RPMI7951 (cell line): ENCODE measurements around the gene HOXB3. TPM values are rescaled to one million over a fixed set of nuclear protein-coding genes. Genes with fewer than 3 reads are reported as not detected.
A peak's percentile ranks its signal among the peaks of the same experiment; 100 is the strongest.

Experiments
- DNase-seq: peaks from one replicate; pipeline ENCODE4 v3.0.0-alpha.2; 2012; ENCODE audit warnings: low read depth
- total RNA-seq: library from RNA; depleted of rRNA; stranded (reverse); fragments of >200 nt; shearing (Covaris generic); gene quantifications from 2 replicates; pipeline ENCODE4 v1.2.3, GENCODE V29; 2014

HOXB3 gene
- total RNA-seq, 1 experiment from 2014 or later, result 7.9 TPM

DNA sequence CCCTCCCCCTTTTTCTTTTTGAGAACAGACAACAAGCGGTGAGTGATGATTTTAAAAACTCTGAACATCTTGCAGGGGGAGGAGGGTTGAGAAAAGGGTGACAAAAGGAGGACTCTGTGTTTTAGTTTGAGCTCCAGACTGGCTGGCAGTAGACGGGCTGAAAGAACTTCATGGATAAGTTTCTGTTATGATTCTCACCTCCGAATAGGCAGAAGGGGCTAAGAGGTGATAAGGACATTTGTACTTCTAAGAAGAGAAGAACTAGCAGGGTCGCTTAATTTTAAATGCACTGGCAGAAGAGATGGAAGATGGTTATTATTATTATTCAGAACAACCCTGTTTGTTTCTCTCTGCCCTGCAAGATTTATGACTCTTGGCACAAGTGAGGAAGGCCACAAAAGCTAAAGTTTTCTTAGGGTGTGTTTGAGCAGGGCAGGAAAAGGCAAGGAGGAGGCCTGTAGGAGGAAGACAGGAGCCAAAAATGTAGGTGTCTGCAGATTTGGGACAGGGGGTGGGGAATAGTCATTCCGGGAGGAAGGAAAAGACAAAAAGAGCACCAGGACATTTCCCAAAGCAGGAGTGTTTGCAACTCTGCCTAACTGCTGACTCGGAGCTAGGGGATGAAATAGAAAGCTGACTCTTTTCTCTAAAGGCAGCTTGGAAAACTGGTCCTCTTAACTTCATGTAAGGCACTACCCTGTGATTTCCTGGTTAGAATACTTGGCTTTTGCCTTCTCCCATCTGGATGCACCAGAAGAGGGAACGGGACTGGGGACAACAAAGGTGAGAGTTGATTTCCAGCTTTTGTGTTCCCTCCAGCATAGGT, 33.3 kb downstream of the HOXB3 start:
- no peak for DNase-seq

DNA sequence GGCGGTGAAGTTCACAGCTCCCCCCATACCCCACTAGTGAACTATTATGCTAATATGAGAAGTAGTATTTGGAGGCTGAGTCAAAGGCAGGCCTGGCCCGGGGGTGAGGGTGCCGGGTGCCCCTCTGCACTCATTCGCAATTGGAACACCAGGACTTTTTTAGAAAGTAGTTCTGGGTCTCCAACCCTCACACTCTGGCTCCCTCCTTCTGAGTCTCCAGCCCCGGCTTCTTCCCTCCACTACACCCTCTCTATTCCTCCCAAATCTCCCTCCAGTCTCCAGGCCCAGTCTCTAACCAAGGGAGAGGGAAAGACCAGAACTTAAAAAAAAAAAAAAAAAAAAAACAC, 33.8 kb downstream of the HOXB3 start:
- DNase-seq, result no peak

DNA sequence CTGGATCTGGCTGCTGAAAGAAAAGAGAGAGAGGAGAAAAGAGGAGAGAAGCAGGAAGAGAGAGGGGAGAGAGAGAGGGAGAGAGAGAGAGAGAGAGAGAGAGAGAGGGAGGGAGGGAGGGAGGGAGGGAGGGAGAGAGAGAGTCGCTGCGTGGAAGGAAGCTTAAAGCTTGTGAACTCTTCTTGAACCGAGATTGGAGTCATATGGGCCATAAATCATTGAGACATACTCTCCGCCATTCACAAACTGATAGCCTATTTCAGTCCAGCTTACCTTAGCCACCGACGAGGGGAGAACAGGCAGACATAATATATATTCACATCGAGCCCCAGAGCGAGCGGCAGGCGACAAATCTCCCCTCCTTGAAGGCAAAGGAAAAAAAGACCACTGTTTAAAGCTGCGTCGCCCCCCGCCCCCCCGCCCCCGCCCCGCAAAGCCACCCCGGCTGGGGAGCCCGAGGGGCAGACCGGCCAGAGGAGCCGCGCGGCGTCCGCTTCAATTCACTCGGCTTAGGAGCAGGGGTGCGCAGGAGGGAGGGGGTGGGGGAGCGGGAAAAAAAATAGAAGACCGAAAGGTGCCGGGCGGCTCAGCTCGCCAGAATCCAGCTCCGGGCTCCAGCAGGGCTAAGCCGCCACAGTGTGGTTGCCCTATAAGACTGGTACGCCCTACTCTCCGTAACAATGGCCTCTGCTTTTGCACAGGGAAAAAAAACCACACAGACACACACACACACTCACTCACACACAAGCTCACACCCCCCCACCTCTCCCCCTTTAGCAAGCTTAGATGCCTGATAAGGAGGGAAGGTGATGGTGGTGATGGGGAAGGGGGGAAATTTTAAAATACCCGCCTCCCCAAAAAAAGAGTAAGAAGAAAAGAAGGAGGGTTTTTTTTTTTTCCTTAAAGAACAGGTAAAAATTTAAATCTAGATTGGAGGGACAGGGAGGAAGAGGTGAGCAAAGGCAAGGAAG, 34.5 kb downstream of the HOXB3 start:
- DNase-seq, result peak; percentile 93

DNA sequence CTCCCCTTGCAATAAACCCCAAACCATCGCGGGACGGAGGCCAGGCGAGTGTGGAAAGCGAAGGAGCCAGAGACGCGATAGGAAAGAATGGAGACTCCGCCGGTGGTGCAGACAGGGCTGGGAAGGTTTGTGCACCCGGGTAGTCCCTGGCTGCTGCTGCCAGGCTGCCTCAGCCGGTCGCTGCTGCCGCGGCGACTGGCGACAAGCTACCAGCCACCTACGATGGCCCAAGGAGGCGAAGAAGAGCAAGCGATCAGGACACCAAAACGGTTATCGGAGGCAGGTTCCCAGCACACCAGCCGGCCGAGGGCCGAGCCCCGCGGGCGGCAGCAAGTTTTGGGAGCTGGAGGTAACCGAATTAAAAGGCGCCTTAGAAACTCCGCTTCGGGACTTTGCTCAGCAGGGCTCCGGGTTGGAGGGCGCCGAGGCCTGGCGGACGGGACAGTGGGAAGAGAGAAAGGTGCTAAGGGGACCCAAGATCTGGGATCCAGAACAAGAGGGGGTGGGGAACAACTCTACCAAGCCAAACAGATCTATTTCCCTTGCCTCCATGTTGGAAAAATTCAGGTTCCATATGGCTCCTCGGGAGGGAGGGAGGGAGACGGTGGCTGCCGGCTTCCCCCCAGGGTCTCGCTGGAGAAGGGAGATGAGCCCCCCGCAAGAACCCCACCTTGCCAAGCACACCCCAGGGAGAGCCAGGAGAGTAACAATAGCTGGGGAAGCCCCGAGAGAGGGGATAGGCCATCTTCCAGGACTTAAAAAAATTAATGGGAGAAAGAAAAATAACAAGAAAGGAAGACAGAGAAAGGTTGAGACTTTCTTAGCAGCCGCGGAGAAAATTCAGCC, 35.4 kb downstream of the HOXB3 start:
- no peak for DNase-seq

DNA sequence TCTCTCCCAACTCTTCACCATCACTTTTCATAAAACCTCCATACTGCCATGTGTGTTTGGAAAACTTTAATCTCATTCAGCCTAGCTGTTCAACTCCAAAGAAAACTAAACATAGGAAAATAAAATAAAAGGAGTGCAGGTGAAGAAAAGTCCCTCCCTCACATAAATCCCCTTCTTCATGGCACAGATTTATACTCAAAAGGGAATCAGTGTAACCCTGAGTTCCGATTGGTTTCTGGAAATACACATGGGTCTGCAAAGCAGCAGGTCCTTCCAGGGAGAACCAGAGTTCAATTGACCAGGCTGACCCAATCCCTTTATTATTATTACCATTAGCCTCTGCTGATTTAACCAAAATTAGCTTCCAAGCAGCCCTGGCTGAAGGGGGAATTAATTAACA, 36.2 kb downstream of the HOXB3 start:
- no peak for DNase-seq

DNA sequence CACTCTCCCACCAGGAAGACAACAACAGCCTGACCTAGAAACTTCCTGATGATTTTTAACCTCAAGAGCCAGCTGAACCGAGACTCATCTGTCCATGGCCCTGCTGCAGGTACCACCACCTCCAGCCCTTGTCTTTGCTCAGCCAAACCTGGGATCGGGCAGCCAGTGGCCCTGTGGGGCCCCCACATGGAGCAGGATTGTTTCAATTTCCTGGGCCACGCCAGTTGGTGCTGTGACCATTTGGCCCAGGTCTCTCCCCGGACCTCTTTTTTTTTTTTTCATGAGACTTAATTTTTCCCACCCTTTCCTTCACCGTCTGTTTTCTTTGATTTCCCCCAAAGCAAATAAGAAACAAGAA, 36.9 kb downstream of the HOXB3 start:
- DNase-seq, result no peak

DNA sequence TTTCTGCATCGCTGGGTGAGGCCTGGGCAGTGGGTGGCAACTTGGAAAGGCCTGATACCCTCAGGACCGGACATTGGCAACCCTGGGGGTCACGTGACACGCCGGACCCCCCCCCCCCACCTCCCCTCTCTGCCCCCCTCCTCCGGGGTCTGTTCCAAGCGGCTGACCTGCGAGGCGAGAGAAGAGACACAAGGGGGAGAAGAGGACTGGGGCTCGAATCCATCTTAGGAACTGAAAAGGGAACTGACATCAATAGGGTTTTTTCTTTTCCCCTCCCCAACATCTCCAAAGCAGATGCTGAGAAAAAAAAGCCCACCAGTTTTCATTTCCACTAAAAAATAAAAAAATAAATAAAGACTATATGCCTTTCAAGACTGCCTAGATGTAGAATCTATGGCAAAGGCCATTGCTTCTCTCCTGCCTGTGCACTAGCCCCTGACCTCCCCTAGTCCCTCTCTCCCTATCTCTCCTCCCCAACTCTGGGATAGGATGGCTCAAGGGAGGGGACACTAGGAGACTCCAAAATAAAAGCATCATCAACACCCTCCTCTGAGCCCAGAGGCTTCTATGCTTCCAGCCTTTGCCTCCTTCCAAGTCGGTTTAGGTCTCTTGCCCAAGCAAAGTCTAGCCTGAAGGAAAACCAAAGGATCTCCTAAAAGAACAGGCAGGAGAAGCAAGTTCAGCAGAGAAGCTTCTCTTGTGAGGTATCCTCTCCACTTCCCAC, 37.4 kb downstream of the HOXB3 start:
- DNase-seq, result no peak

DNA sequence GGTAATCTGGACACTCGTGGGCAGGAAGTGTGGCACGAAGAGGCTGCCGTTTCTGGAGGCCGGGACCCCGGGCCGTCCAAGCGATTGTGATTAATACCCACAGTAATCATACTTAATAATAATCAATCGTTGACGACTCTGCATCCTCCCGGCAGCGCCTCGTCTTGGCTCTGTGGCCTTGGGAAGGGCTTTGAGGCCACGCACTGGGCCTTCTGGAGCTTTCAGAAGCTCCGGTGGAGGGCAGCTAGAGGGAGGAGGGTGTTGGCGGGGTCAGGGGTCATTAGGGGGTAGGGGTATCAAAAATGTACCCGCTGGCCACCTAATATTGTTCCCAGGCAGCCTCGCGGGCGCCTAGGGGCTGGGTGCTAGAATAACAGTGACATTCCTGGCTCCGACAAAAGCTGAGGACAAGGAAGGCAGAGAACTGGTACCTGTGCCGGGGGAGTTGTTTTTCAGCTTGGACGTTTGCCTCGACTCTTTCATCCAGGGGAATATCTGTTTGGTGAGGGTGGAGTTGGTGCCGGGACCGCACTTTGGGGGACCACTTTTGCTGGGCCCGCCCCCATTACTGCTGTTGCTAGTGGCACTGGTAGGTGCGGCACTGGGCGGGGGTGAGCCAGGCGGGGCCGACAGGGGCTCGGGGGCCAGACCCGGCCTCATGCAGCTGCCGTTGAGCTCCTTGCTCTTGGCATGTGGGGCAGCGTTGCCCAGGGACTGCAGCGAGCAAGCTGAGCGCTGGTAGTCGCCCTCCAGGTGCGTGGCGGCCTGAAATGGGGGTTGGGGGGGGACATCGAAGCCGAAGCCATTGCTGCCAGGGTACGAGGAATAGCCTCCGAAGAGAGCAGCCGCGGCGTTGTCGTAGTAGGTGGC, 38.2 kb downstream of the HOXB3 start:
- no peak for DNase-seq

DNA sequence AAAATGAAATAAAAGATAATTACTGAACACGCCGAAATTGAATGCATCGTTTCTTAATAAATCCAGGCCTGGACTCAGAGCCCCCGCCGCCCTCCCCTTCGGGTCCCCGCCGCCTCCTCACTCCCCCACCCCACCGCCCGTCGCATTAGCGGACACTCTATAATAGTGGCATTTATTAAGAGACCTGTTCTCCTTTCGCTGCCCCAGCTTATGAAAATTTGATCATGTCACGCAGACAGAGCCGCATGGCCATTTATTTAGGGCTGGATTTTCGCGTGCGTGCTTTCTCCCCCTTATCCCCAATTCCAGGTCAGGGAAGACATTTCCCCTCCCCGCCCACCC, 38.9 kb downstream of the HOXB3 start:
- no peak for DNase-seq

DNA sequence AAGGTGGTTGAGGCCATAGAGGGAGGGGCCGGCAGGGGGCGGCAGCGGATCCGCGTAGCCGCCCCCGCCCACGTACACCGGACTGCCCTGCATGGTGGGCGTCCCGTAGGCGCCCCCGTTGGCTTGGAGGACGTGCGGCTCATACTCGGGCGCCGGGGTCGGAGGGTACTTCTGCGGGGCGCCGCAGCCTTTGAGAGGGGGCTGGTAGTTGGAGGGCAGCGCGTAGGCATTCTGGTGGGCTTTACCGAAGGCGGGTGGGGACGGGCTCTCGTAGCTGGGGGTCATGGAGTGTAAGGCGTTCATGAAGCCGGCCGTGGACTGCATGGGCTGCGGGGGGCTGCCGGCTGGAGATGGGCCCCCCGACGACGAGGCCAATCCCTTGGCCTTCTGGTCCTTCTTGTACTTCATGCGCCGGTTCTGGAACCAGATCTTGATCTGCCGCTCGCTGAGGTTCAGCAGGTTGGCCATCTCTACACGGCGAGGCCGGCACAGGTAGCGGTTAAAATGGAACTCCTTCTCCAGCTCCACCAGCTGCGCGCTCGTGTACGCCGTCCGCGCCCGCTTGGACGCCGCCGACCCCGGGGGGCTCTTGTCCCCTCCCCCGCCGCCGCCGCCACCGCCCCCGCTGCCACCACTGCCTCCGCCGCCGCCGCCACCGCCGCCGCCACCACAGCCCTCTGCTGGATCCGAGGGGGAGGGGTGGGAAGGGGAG, 39.4 kb downstream of the HOXB3 start:
- no peak for DNase-seq

DNA sequence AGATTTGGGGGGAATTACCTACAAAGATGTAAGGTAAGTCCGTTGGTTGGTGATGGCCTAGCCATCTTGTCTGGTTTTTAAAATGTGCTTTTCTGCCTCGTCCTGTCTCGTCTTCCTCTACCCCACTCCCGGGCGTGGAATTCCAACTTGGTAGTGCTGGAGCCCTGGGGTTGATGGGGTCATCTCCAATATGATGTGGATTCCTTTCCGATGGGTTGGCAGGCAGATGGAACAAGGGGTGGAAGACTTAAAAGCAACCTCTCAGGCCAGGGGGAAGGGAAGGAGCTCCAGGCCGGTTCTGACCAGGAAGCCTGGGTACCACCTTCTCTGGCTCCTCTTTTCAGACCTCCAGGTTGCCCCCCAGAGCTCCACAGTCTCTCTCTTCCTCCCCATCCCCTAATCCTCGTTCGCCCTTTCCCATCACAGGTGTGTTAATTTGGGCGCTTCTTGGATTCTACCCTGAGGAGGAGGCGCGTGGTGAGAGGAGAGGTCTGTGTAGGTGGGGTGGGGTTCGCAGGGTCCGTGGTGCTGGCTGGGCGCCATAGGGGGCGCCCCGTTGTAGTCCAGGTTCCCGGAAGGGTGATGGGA, 40.0 kb downstream of the HOXB3 start:
- DNase-seq, result no peak

DNA sequence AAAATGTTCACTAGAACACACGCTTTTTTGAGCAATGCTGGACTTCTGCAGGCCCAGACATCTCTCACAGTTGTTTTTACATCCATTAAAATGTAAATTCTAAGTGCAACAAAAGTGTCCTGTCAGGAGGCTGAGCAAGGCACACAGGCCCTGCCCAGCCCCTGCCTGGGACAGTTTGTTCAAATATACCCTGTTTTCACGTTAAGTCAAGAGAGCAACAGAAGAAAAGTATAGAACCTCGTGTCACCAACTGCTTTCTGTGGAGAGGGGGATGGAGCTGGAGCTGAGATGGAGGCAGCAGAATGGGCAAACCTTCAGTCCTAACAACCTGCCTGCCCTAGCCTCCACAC, 40.8 kb downstream of the HOXB3 start:
- no peak for DNase-seq

DNA sequence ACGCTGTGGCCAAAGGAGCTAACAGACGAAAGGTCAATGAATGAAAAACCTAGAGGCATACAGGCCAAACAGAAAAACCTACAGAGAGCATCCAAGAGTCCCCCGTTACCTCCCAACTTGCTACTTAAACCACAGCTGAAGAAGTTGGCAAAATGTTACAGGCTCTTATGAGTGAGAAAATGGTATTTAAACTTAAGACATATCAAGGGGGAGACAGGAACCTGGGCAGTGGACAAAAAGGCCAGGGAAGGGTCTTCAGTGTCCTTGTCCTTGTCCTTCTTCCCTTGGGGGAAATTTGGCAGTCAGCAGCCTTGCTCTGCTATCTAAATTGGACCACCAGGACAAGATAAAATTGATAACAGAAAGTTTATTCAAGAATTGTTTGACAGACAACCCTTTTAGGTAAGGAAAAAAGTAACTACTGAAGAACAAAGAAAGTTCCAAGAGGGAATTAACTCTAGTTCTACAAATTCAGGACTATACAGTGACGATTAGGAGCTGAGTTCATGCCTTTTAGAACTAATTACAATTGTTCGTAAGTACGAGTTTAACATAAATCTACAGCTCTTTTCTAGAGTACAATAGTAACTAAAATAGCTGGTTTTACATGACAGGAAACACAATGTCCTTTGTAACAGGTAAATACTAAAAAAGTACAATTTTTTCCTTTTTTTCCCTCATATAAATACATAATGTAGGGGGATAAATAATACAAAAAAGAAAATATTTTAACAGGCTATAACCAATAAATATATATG, 41.3 kb downstream of the HOXB3 start:
- no peak for DNase-seq

DNA sequence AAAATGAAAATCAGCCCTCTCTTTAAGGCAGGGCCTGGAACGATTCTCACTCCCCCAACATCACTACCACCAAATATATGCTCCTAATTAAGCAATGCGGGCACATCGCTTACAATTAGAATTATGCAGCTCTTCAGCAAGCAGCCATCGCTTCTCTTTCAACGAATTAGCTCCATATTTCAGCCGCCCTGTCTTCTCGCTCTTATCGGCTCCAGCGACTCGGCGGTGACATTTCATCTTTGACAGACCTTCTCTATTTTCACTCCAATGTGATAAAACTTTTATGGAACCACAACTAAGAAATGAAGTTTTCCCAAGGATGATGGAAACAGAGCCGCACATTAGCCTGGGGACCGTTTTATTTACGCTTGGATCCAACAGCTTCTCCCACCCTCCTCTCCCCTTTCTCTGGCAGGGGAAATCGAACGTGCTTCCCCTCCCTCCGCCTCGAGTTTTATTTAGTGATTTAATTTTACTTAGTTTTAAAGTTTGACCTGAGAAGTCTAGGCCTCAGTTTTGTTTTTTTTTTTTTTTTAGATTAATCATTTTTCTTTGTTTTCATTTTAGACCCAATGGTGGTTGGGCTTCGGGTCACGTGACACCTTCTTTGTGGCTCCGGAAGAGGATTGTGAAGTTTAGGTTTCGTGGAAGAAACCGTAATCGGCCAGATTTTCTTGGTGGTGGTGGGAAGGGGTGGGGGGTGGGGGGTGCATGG, 42.1 kb downstream of the HOXB3 start:
- peak; percentile 49 for DNase-seq

DNA sequence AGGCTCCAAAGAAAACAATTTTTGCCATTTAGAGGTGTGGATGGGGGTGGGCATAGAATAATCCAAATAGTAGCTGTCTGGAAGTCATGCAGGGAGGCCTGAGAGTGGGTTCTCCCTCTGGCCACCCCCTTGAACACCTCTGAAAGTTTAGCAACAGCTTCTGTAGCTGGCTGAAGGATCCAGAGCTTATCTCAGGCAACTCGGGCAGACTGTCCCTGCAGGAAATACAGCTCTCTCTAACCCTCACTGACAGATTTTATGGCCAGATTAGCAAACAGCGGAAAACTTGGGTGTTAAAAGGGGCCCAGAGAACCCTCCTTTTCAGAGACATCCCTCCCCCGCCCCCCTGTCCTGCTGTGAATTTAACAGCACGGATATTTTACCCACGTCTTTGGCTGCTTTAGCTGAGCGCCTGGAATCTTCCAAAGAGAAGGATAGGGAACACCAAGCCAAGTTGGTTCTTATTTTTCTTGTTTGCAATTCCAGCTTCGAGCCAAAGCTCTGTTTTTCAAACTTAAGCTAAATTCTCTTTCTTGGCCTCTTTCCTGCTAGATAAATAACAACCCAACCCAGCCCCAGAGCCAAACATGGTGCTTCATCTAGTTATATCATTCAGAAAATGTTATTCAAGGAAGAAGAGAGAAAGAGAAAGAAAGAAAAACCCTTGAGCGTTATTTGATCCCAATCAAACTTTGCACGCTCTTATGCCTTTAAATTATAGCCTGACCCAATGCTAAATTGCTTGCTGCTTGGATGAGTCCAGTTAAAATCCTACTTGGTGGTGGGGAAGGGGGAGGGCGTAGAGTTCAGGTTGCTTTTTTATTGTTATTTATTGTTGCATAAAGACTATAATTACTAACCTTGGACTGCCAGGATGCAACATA, 42.9 kb downstream of the HOXB3 start:
- peak; percentile 47 for DNase-seq

DNA sequence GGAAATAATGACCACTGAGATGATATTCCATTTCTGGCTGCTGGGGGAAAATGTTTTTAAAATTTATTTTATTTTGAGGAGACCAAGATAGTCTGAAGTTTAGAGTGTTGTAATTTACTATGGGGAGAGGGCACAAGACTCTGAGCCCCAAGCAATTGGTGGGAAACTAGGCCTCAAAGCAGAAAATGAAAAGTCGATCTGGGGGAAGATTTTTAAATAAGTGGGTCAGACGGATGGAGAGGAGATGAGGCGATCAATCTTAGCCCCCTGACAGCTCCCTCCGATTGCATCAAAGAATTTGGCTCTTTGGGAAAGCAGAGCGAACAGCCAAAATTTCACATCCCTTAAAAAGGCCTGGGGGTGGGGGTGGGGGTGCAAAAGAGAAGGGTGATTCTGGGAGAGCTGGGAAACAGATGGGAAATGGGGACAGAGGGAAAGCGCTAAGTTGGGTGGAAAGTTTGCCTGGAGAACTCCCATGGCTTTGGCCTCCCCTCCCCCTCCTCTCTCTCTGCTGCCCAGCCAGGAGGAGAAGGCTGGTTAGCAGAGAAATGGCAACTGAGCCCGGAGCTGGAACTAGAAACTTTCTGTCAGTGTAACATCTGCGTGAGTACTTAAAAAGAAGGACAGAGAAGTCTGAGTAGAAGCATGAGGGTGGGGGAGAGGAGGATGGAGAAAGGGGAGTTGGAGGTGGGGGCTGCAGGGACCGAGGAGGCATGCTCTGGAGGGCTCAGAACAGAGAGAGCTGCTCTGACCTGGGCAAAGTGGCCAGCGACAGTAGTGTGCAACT, 43.7 kb downstream of the HOXB3 start:
- peak; percentile 56 for DNase-seq
